Psoas muscle (tissue), 8 donors: ENCODE results near the gene IP6K3. TPM values are rescaled to one million over a fixed set of nuclear protein-coding genes. Genes with fewer than 3 reads are reported as not detected.

Experiments
- ATAC-seq, 4 donors: fragments of 200-7000 bp; cut with Tn5 transposase; one replicate each; pipeline ENCODE4 v1.9.1; 2020; ENCODE audit warnings: moderate library complexity in 3 of 4, mild to moderate bottlenecking in 2 of 4
- DNase-seq, 2 donors: peaks; one replicate each; pipeline ENCODE4 v3.0.0-alpha.2; 2020
- H3K27ac ChIP-seq: fragments of 200-600 bp; one replicate; pipeline ENCODE4 v1.8.0; 2022
- H3K27me3 ChIP-seq, 3 donors: fragments of 200-600 bp in 1 of 3; one replicate each; pipeline versions ENCODE4 v1.6.1 to v1.8.0; 2013 to 2022; ENCODE audit warnings: low read length in 2 of 3, mild to moderate bottlenecking in 2 of 3, moderate library complexity in 1 of 3; ENCODE audit not compliant: insufficient read depth in 3 of 3
- H3K36me3 ChIP-seq, 2 donors: fragments of 200-600 bp in 1 of 2; one replicate each; pipeline versions ENCODE4 v1.6.1 to v1.8.0; 2013 to 2022; ENCODE audit warnings: low read depth in 1 of 2, mild to moderate bottlenecking in 1 of 2, moderate library complexity in 1 of 2; ENCODE audit not compliant: insufficient read depth in 1 of 2
- H3K4me1 ChIP-seq: fragments of 200-600 bp; one replicate; pipeline ENCODE4 v1.8.0; 2022
- H3K4me3 ChIP-seq: fragments of 200-600 bp; one replicate; pipeline ENCODE4 v1.8.0; 2022; ENCODE audit warnings: mild to moderate bottlenecking
- H3K9me3 ChIP-seq: fragments of 200-600 bp; one replicate; pipeline ENCODE4 v1.8.0; 2022
- WGBS, 3 donors: extraction: QIAGEN DNeasy Blood & Tissue Kit; methylation state at CpG; one replicate each; pipeline versions ENCODE4 v1.1.6 to v1.1.7; 2013; 5-methylcytosine and 5-hydroxymethylcytosine counted together
- intact Hi-C, 2 donors: fragments of 100-400 bp; cut with DNase I; formaldehyde crosslinking; loops; one replicate each; pipeline versions ENCODE4 v1.11.0 to v1.14.2; 2022
- polyA plus RNA-seq, 3 donors: library from polyadenylated mRNA; stranded (reverse); fragments of 200-250 nt; gene quantifications; one replicate each; pipeline ENCODE4 v1.2.3, GENCODE V29; 2013
- total RNA-seq, 4 donors: library from RNA; stranded (reverse); fragmentation: NEBNext Ultra II Directional in 2 of 4; extraction: Animal tissue kit (Norgen Biotek cat#: 25700) in 2 of 4; gene quantifications; one replicate each; pipeline versions ENCODE4 v1.2.1 to v1.2.4, GENCODE V29; 2021 to 2023
- TF ChIP-seq, protein P1 (sequence below): fragments of 200-600 bp; IDR thresholded peaks from one replicate; pipeline ENCODE4 v1.8.0; 2022; ENCODE audit warnings: antibody characterized with exemption
- donor health status: healthy with polysubstance abuse.
- donor health status: DM: no; HTN: no; CAD: no; lungs with moderate emphysema.
- donor health status: Bipolar disorder and iron deficiency.
- donor health status: healthy.
- donor health status: DM: yes; HTN: yes; CAD: no.
- donor health status: DM: no; HTN: no; CAD: no.
- donor health status: DM: no; HTN: no; CAD: no.
- donor health status: DM: yes; HTN: yes; CAD: no.

IP6K3 gene
- total and polyA plus RNA-seq, 7 donors = 95.7 to 363 (median 220) TPM

DNA sequence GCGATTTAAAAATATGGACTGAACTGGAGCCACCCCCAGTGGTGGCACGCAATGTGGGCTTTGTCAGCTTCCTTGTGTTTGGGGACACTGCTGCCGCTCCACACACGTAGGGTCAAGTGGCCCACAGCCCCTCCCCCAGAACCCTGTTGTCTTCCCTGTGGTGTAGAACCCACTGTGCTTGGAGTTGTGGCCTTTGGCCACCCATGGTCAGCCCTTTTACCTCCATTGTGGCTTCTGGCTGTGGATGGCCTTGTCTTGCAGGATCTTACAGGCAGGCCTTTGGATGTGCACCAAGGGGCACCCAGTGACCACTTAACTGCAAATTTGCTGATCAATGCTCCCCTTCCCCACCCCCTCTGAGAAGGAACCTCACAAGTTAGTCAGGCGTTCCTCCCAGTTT is 44.2 kb upstream of the IP6K3 start:
- Histone ChIP-seq H3K27me3 (peaks cover 0 to 30% (median 7%) of the 10 kb centered on the region in 3 donors), H3K4me1 (peaks cover 24% of the 10 kb centered on the region), H3K36me3 (no peaks in the 10 kb centered on the region), H3K9me3 (no peaks in the 10 kb centered on the region), H3K27ac (no peak overlapping the region), H3K4me3 (no peak overlapping the region)
- intact Hi-C loops = no loop called here
- TF ChIP-seq, protein P1, sequence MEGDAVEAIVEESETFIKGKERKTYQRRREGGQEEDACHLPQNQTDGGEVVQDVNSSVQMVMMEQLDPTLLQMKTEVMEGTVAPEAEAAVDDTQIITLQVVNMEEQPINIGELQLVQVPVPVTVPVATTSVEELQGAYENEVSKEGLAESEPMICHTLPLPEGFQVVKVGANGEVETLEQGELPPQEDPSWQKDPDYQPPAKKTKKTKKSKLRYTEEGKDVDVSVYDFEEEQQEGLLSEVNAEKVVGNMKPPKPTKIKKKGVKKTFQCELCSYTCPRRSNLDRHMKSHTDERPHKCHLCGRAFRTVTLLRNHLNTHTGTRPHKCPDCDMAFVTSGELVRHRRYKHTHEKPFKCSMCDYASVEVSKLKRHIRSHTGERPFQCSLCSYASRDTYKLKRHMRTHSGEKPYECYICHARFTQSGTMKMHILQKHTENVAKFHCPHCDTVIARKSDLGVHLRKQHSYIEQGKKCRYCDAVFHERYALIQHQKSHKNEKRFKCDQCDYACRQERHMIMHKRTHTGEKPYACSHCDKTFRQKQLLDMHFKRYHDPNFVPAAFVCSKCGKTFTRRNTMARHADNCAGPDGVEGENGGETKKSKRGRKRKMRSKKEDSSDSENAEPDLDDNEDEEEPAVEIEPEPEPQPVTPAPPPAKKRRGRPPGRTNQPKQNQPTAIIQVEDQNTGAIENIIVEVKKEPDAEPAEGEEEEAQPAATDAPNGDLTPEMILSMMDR = no peak
- ATAC-seq = no peak
- peak in 1 of 2 donors; percentile 34 for DNase-seq
- WGBS, 3 donors = 90 to 93% (median 92%) methylated on average over 5 of the region's 5 CpGs

DNA sequence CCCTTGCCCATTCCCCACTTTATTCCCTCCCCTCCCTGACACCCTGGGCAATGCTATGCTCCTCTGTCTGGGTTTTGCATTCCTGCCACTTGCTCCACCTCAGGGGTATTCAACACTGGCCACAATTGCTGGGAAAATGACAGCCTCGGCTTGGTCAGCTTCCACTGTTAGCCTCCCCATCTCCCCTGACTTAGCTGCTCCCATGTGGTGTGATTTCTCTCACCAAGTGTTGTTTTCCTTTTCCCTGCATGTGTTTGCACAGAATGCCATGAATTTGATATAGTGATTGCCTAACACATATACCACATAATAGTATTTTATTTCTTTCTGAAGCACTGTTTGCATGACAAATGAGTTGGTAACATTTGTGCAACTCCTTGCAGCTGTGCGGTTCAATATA is 43.7 kb upstream of the IP6K3 start:
- WGBS, 3 donors = 61 to 69% (median 62%) methylated on average over 2 of the region's 2 CpGs
- DNase-seq (peak in 1 of 2 donors; percentile 12), ATAC-seq (no peak)
- H3K27ac ChIP-seq = no peak overlapping the region
- TF ChIP-seq, protein P1 = no peak
- H3K36me3 ChIP-seq = peaks cover 0 to 1% of the 10 kb centered on the region in 2 donors
- H3K4me1 ChIP-seq = peaks cover 29% of the 10 kb centered on the region
- no peak overlapping the region for H3K4me3 ChIP-seq
- intact Hi-C loops = no loop called here
- no peaks in the 10 kb centered on the region for H3K9me3 ChIP-seq
- peaks cover 0 to 25% (median 7%) of the 10 kb centered on the region in 3 donors for H3K27me3 ChIP-seq

DNA sequence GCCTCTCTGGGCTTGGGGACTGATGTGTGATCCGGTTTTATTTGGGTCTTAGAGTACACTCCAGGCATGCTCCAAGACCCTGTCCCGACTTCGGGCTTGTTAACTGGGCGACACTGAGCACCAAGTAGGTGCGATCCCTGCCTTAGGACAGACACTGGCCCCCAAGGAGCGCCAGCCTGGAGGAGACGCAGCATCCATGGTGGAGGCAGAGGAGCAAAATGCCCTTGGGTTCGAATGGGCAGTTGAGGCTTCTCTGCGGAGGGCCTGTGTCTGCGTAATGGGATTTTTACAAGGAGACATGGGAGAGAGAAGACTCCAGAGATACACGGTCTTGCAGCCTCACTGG is 42.8 kb upstream of the IP6K3 start:
- H3K27ac ChIP-seq = peak overlapping the region; percentile 99

DNA sequence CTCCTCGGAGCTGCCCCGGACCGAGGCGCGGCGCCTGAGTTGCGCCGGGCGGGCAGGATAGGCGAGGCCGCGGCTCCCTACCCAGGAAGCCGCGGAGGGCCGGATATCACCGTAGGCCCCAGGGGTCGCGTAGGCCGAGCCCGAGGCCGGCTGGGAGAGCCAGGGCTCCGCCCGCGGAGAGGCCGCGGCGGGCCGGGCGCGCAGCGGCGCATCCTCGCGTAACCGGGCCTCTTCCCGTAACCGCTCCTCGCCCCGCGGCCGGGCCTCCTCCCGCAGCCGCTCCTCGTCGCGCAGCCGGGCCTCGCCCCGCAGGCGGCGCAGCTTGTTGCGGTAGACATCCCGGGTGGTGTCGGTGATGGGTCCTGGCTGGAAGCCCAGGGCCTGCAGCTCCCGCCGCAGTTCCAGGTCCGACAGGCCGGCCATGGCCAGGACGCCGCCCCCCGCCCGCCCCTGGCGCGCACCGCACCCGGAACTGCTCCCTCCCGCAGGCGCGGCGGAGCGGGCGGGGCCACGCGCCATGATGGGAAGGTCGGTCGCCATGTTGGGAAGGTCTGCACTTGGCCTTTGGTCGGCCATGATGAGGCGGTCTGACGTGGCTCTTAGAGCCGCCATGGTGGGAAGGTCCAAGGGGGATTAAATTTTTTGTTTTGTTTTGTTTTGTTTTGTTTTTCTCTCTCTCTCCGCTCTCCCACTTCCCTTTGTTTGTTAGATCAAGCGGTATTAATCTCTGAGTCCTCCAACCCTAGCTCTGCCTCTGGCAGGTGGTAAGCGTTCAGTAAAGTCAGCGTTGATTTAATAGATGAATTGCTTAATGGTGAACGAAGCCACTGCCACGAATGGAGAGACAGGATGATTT is 42.2 kb upstream of the IP6K3 start, which contains the start of gene LEMD2:
Gene LEMD2, minus strand, starts transcription at position 437 of the 856 bp plus-strand sequence. Its CDS starts 14 bp downstream, at position 423.
- DNase-seq = peak; percentile 95 to 97
- WGBS, 3 donors = 4 to 10% (median 5%) methylated on average over 29 to 86 of the region's 86 CpGs

More for the DNA sequence above, 42.8 kb upstream of the IP6K3 start:
- intact Hi-C loops = no loop called here
- TF ChIP-seq, protein P1 = no peak
- no peak for DNase-seq
- Histone ChIP-seq H3K4me1 (peaks cover 37% of the 10 kb centered on the region), H3K27me3 (peaks cover 0 to 19% (median 7%) of the 10 kb centered on the region in 3 donors), H3K9me3 (no peaks in the 10 kb centered on the region), H3K4me3 (peak overlapping the region; percentile 92), H3K36me3 (peaks cover 0 to 10% of the 10 kb centered on the region in 2 donors)
- WGBS, 3 donors = 93 to 95% (median 93%) methylated on average over 11 of the region's 11 CpGs
- ATAC-seq = peak in 1 of 4 donors; percentile 1

More for the DNA sequence above, 42.2 kb upstream of the IP6K3 start, which contains the start of gene LEMD2:
- intact Hi-C loops = no loop called here
- ATAC-seq = peak; percentile 95 to 97 (median 96)
- TF ChIP-seq, protein P1 = no peak
- H3K27me3 ChIP-seq = peaks cover 0 to 13% (median 3%) of the 10 kb centered on the region in 3 donors
- H3K4me3 ChIP-seq = peak within 1 kb of the TSS; percentile 92
- H3K27ac ChIP-seq = peak within 1 kb of the TSS; percentile 99
- H3K36me3 ChIP-seq = peaks cover 0 to 16% of the 10 kb centered on the region in 2 donors
- no peaks in the 10 kb centered on the region for H3K9me3 ChIP-seq
- peaks cover 37% of the 10 kb centered on the region for H3K4me1 ChIP-seq
